ENCODE measurements around the gene COBL.

GRCh38 chr7:51246258-51247245 lies 70.1 kb downstream of the COBL start:
- TF ChIP-seq CTCF (optimal IDR thresholded peaks at IDR 0.05 in 1 of 3, IDR thresholded peaks at IDR 0.05 in 1 of 3, conservative IDR thresholded peaks at IDR 0.05 in 1 of 3; ENCODE audit: extremely low read depth in 1 of 3, insufficient read depth in 2 of 3, low read length in 3 of 3) (no peak), EZH2 (IDR thresholded peaks at IDR 0.05; ENCODE audit: low read length) (no peak)
